Stimulated activated CD4-positive, alpha-beta T cell treated with anti-CD3 and anti-CD28 coated beads, Interleukin-1b, Interleukin-23, amount 100 ng/mL, for 4 hours (primary cell): ENCODE data around the gene RPL39L.

Experiments
- DNase-seq, 2 donors: peaks; one replicate each; pipeline ENCODE4 v3.0.0-alpha.2; 2020; ENCODE audit warnings: low read depth in 2 of 2

Gene RPL39L

GRCh38 chr3:187098923-187099512 lies 40.3 kb downstream of the RPL39L start:
- DNase-seq = no peak

GRCh38 chr3:187093320-187093719 lies 46.0 kb downstream of the RPL39L start:
- DNase-seq = no peak

- no peak for DNase-seq
Observed at GRCh38 chr3:187088701-187089100, 50.6 kb downstream of the RPL39L start.

GRCh38 chr3:187086831-187087230 lies 52.5 kb downstream of the RPL39L start:
- DNase-seq = no peak

GRCh38 chr3:187085933-187086332 lies 53.4 kb downstream of the RPL39L start:
- DNase-seq = no peak

- DNase-seq = no peak
Observed at GRCh38 chr3:187085021-187085666, 54.2 kb downstream of the RPL39L start.

GRCh38 chr3:187084580-187084979 lies 54.7 kb downstream of the RPL39L start:
- DNase-seq = no peak

- DNase-seq = no peak
Observed at GRCh38 chr3:187084126-187084525, 55.2 kb downstream of the RPL39L start.

- DNase-seq = no peak
Observed at GRCh38 chr3:187082758-187083375, 56.4 kb downstream of the RPL39L start.

GRCh38 chr3:187080799-187081450 lies 58.4 kb downstream of the RPL39L start:
- DNase-seq = no peak

GRCh38 chr3:187079090-187080022 lies 59.9 kb downstream of the RPL39L start:
- DNase-seq = no peak

GRCh38 chr3:187077537-187077936 lies 61.8 kb downstream of the RPL39L start:
- no peak for DNase-seq

GRCh38 chr3:187077085-187077484 lies 62.2 kb downstream of the RPL39L start:
- DNase-seq = no peak

- DNase-seq = no peak
Observed at GRCh38 chr3:187076297-187076696, 63.0 kb downstream of the RPL39L start.

GRCh38 chr3:187074846-187075245 lies 64.5 kb downstream of the RPL39L start:
- no peak for DNase-seq

GRCh38 chr3:187073581-187074098 lies 65.7 kb downstream of the RPL39L start:
- no peak for DNase-seq

GRCh38 chr3:187072511-187072910 lies 66.8 kb downstream of the RPL39L start:
- DNase-seq = no peak

GRCh38 chr3:187072102-187072501 lies 67.2 kb downstream of the RPL39L start:
- no peak for DNase-seq
